Coronary artery (tissue), 2 donors: Measurements from ENCODE around the gene ZNF827.

Experiments
- DNase-seq: peaks from one replicate; pipeline ENCODE4 v3.0.0-alpha.2; 2017; ENCODE audit warnings: low spot score
- H3K27ac ChIP-seq, 2 donors: fragments of 200-600 bp; sonication (generic); one replicate each; pipeline ENCODE4 v1.5.1; 2016 to 2019
- H3K4me3 ChIP-seq: fragments of 200-600 bp; sonication (generic); 2 replicates; pipeline ENCODE4 v1.5.1; 2016; ENCODE audit warnings: mild to moderate bottlenecking, moderate library complexity
- TF ChIP-seq, protein P1 (sequence below): fragments of 200-600 bp; sonication (generic); IDR thresholded peaks from one replicate; pipeline ENCODE4 v1.5.1; 2019; ENCODE audit warnings: antibody characterized with exemption

The ZNF827 gene

GRCh38 chr4:145786830-145787229 is 151.8 kb downstream of the ZNF827 start:
- Histone ChIP-seq H3K27ac (no peak overlapping the region), H3K4me3 (no peak overlapping the region)
- TF ChIP-seq, protein P1, sequence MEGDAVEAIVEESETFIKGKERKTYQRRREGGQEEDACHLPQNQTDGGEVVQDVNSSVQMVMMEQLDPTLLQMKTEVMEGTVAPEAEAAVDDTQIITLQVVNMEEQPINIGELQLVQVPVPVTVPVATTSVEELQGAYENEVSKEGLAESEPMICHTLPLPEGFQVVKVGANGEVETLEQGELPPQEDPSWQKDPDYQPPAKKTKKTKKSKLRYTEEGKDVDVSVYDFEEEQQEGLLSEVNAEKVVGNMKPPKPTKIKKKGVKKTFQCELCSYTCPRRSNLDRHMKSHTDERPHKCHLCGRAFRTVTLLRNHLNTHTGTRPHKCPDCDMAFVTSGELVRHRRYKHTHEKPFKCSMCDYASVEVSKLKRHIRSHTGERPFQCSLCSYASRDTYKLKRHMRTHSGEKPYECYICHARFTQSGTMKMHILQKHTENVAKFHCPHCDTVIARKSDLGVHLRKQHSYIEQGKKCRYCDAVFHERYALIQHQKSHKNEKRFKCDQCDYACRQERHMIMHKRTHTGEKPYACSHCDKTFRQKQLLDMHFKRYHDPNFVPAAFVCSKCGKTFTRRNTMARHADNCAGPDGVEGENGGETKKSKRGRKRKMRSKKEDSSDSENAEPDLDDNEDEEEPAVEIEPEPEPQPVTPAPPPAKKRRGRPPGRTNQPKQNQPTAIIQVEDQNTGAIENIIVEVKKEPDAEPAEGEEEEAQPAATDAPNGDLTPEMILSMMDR: no peak
- no peak for DNase-seq

GRCh38 chr4:145786261-145786660 is 152.4 kb downstream of the ZNF827 start:
- H3K27ac ChIP-seq: no peak overlapping the region
- no peak overlapping the region for H3K4me3 ChIP-seq

DNA sequence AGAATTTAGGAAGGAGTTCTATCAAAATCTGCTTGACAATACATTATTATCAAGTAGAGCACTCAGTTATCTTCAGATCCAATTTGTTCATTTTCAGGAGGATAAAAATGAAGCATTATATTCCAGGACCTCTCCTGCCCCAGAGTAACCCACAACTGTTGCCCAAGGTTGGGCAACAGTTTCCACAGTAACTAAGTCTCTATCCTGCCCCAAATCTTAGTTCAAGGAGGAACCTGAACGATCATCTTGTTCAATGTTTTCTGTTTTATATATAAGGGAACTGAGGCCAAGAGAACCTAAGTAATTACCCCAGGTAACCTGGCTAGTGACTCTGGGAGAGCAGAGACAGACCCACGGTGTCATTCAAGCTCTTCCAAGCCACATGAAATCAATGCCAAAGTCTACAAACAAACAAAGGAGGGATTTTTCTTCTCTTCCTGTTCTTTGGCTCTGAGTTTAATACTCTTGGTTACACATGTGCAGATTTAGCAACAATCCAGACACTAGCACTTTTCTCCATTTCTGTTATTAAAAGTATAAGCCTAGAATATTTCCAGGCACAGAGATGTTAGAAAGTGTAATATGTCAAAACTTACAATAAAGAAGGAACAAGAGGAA is 153.1 kb downstream of the ZNF827 start:
- DNase-seq: no peak
- Histone ChIP-seq H3K4me3 (no peak overlapping the region), H3K27ac (no peak overlapping the region)
- TF ChIP-seq, protein P1: no peak

More at GRCh38 chr4:145786261-145786660, 152.4 kb downstream of the ZNF827 start:
- TF ChIP-seq, protein P1: no peak
- DNase-seq: no peak

- Histone ChIP-seq H3K4me3 (no peak overlapping the region), H3K27ac (no peak overlapping the region)
- DNase-seq: no peak
- TF ChIP-seq, protein P1: no peak
These were observed 154.6 kb downstream of the ZNF827 start for GRCh38 chr4:145784036-145784435.

- Histone ChIP-seq H3K4me3 (no peak overlapping the region), H3K27ac (no peak overlapping the region)
- TF ChIP-seq, protein P1: no peak
- no peak for DNase-seq
These were observed 155.9 kb downstream of the ZNF827 start for GRCh38 chr4:145782756-145783155.

DNA sequence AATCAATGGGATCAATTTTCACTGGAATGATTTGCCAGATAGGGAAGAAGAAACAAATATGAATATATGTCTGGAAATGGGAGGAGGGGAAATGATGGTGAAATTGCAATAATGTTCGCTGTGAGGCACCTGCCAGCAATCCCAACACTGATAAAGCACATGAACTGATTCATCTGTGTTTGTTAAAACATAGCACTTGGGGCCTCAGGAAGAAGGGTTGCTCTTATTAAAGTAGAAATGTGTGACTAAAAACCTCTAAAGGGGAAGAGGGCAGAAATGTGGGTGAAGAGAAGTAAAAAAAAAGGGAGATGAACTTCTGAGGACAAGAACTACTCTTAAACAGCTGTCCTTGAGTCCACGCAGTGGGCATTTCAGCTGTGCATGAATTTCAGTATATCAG is 157.3 kb downstream of the ZNF827 start:
- DNase-seq: no peak

DNA sequence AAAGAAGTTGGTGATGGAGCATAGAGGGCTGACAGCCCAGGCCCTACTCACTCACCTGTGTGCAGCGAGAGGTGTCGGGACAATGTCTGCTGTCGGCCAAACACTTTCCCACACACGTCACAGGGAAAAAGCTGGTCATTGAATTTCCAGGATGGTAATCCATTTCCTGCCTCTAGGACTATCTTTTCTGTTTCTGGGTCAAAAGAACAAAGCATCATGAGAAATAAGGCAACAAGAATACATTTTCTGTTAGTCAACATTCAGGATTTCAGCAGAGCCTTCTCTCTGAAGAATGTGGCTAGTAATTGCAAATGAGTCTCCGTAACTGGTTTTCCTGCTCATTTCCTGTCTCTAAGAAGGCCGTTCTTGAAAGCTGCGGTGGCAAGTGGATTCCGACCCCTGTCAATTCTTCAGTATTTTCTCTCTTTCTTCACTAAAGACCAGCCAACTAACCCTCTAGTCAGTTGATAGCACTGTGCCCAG is 159.3 kb downstream of the ZNF827 start:
- TF ChIP-seq, protein P1: no peak
- DNase-seq: no peak

More for the DNA sequence above, 157.3 kb downstream of the ZNF827 start:
- Histone ChIP-seq H3K27ac (no peak overlapping the region), H3K4me3 (no peak overlapping the region)
- TF ChIP-seq, protein P1: no peak

More for the DNA sequence above, 159.3 kb downstream of the ZNF827 start:
- H3K27ac ChIP-seq: no peak overlapping the region
- H3K4me3 ChIP-seq: no peak overlapping the region
